A673 (cell line): ENCODE measurements around the gene TELO2. TPM values are rescaled to one million over a fixed set of nuclear protein-coding genes. Genes with fewer than 3 reads are reported as not detected.

Experiments used
- BruUV-seq: library from RNA; stranded (reverse); fragments of 400-500 nt; replicated peaks from 2 replicates; lab custom pipeline; 2021; lab: Mats Ljungman, UMichigan
- CTCF ChIA-PET: fragments of 300-600 bp; sonication (Branson Sonifier 250); formaldehyde crosslinking; loops from one replicate; lab custom pipeline; 2022; ENCODE audit warnings: antibody characterized with exemption; lab: Charles Lee
- POLR2A ChIA-PET: fragments of 300-600 bp; sonication (Branson Sonifier 250); formaldehyde crosslinking; loops from one replicate; lab custom pipeline; 2022; ENCODE audit warnings: antibody characterized with exemption; ENCODE audit not compliant: low non-redundant PET; lab: Charles Lee
- DNase-seq: peaks from one replicate; pipeline ENCODE4 v3.0.0-alpha.2; 2015; ENCODE audit warnings: low spot score
- H3K27ac ChIP-seq: fragments of 200-600 bp; sonication (generic); 2 replicates; pipeline ENCODE4 v1.5.1; 2016; ENCODE audit warnings: mixed run types, low read depth, mild to moderate bottlenecking, mixed read lengths, antibody characterized with exemption, low read length; ENCODE audit not compliant: poor library complexity, severe bottlenecking
- H3K27me3 ChIP-seq: fragments of 200-600 bp; sonication (generic); replicated peaks from 2 replicates; pipeline ENCODE4 v1.6.1; 2017; ENCODE audit warnings: mixed run types, low read depth, mild to moderate bottlenecking, mixed read lengths, antibody characterized with exemption, low read length; ENCODE audit not compliant: insufficient read depth, poor library complexity
- H3K36me3 ChIP-seq: fragments of 200-600 bp; sonication (generic); 2 replicates; pipeline ENCODE4 v1.6.1; 2016; ENCODE audit warnings: mixed run types, mild to moderate bottlenecking, mixed read lengths, antibody characterized with exemption, low read length; ENCODE audit not compliant: insufficient read depth, poor library complexity, severe bottlenecking
- H3K4me1 ChIP-seq: fragments of 200-600 bp; sonication (generic); 2 replicates; pipeline ENCODE4 v1.6.1; 2017; ENCODE audit warnings: mixed run types, mild to moderate bottlenecking, mixed read lengths, antibody characterized with exemption, low read length; ENCODE audit not compliant: insufficient read depth, poor library complexity, severe bottlenecking
- H3K4me3 ChIP-seq: fragments of 200-600 bp; sonication (generic); 2 replicates; pipeline ENCODE4 v1.5.1; 2016; ENCODE audit warnings: low read depth, mixed run types, mild to moderate bottlenecking, mixed read lengths, low read length; ENCODE audit not compliant: poor library complexity, severe bottlenecking
- H3K9me3 ChIP-seq: fragments of 200-600 bp; sonication (generic); 2 replicates; pipeline ENCODE4 v1.6.1; 2016; ENCODE audit warnings: mixed run types, low read depth, mild to moderate bottlenecking, mixed read lengths, antibody characterized with exemption, low read length; ENCODE audit not compliant: poor library complexity, severe bottlenecking
- EZH2 ChIP-seq: fragments of 200-600 bp; sonication (generic); IDR thresholded peaks from 2 replicates; pipeline ENCODE4 v1.6.1; 2017; ENCODE audit warnings: borderline replicate concordance, low read depth, mild to moderate bottlenecking, mixed read lengths, antibody characterized with exemption, low read length; ENCODE audit not compliant: poor library complexity, severe bottlenecking
- intact Hi-C: fragments of 100-400 bp; cut with micrococcal nuclease; formaldehyde crosslinking; loops from one replicate; pipeline ENCODE4 v1.10.0; 2022; ENCODE audit not compliant: unreplicated experiment
- total RNA-seq: library from RNA; stranded (reverse); gene quantifications from 2 replicates; pipeline ENCODE4 v1.2.3, GENCODE V29; 2021
- TF ChIP-seq, protein P1 (sequence below): fragments of 300-800, 200-600 bp; sonication (generic); conservative IDR thresholded peaks from 2 replicates; pipeline ENCODE4 v1.5.1; 2017; ENCODE audit warnings: low read depth, mild to moderate bottlenecking, antibody characterized with exemption, low read length, moderate library complexity, mixed read lengths

Gene TELO2
- total RNA-seq, 1 experiment from 2014 or later: 67.0 TPM

DNA sequence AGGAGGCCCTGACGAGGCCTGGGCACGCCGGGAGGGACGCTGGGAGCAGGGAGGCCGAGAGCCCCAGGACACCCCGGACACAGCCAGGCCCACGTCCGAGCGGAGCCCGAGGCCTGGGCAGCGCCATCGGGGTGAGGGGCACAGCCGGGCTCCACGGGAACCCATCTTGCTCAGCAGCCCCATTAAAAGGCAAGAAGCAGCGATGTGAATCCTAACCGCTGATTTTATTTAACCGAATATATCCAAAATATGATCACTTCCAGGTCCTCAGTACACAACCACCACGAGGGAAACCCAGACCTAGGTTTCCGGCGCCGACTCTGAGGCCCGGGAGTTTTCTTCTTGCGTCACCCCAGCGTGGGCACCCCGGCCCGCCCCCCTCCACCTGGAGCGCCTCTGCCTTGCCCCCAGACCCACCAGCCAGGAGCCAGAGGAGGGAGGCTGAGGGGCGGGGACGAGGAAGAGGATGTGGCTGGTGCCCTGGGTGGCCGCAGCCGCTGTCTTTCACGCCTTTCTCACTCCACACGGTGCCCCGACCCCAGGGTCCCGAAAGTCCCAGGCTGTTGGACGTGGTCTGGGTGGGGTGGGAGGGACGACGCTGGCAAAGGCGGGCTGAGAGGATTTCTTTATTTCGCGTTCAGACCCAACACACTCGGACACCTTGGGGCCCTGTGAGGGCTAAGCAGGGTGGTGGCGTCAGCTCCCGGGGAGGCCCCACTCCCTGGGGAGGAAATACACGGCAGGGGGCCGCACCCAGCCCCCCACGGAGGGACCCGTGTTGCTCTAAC lies 48.2 kb upstream of the TELO2 start:
- no peaks in the 10 kb centered on the region for H3K27me3 ChIP-seq
- ChIA-PET CTCF (no interaction called here), POLR2A (no interaction called here)
- intact Hi-C loops: no loop called here
- DNase-seq: no peak
- H3K27ac ChIP-seq: no peak overlapping the region
- no TSS peak for BruUV-seq
- no peaks in the 10 kb centered on the region for H3K36me3 ChIP-seq
- TF ChIP-seq EZH2: no peak
- TF ChIP-seq, protein P1, sequence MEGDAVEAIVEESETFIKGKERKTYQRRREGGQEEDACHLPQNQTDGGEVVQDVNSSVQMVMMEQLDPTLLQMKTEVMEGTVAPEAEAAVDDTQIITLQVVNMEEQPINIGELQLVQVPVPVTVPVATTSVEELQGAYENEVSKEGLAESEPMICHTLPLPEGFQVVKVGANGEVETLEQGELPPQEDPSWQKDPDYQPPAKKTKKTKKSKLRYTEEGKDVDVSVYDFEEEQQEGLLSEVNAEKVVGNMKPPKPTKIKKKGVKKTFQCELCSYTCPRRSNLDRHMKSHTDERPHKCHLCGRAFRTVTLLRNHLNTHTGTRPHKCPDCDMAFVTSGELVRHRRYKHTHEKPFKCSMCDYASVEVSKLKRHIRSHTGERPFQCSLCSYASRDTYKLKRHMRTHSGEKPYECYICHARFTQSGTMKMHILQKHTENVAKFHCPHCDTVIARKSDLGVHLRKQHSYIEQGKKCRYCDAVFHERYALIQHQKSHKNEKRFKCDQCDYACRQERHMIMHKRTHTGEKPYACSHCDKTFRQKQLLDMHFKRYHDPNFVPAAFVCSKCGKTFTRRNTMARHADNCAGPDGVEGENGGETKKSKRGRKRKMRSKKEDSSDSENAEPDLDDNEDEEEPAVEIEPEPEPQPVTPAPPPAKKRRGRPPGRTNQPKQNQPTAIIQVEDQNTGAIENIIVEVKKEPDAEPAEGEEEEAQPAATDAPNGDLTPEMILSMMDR: no peak
- no peaks in the 10 kb centered on the region for H3K4me1 ChIP-seq
- no peak overlapping the region for H3K4me3 ChIP-seq
- no peaks in the 10 kb centered on the region for H3K9me3 ChIP-seq

- ChIA-PET CTCF (no interaction called here), POLR2A (no interaction called here)
- no peak for DNase-seq
- Histone ChIP-seq H3K27me3 (no peaks in the 10 kb centered on the region), H3K4me1 (no peaks in the 10 kb centered on the region), H3K4me3 (no peak overlapping the region), H3K27ac (no peak overlapping the region), H3K36me3 (peaks cover under 1% of the 10 kb centered on the region), H3K9me3 (no peaks in the 10 kb centered on the region)
- TF ChIP-seq EZH2: no peak
- TF ChIP-seq, protein P1: no peak
- no TSS peak for BruUV-seq
- intact Hi-C loops: no loop called here
Observed at GRCh38 chr16:1445518-1446203, 47.5 kb upstream of the TELO2 start.

DNA sequence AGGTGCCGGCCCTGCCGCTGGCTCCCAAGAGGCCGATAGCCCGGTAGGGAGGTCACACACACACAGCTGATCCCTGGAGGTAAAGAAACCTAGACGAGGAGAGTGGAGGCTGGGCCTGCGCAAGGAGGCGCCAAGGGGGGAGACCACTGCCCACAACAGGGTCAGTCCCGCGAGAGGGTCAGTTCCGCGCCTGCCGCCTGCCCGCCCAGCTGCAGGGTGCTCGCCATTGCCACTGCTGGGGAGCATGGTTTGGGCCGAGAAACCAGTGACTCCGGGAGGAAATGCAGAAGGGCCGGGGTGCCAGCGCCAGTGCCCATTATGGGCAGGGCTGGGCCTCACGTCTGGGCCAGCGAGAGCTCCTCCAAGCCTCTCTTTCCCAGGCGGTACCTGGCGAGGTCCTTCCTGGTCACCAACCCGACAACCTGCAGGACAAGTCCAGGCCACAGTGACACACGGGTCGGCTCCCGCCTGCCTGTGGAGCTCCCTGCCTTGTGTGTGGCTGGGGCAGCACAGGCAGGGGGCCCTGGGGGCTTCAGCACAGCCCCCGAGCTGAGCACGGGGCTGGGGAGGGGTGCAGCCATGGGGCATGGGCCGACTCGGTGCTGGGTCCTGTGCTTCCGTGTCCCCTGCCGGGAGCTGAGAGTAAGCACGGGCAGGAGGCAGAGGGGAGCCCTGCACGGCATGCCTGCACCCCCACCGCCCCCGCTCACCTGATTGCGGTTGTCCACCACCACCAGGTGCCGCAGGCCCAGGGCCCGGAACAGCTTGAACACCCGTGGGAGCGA lies 46.7 kb upstream of the TELO2 start:
- POLR2A ChIA-PET: no interaction called here
- BruUV-seq: no TSS peak
- Histone ChIP-seq H3K27me3 (no peaks in the 10 kb centered on the region), H3K4me3 (no peak overlapping the region), H3K4me1 (no peaks in the 10 kb centered on the region), H3K36me3 (peaks cover 3% of the 10 kb centered on the region), H3K9me3 (no peaks in the 10 kb centered on the region), H3K27ac (no peak overlapping the region)
- no peak for DNase-seq
- CTCF ChIA-PET: no interaction called here
- TF ChIP-seq, protein P1: no peak
- TF ChIP-seq EZH2: no peak
- intact Hi-C loops: no loop called here
